HG02938 (cell line): ENCODE results near the gene PSMC5.
"Not testable (repeated sequence)": the region's sequence is repeated elsewhere in the genome, so short reads cannot be mapped to it uniquely, and the experiment has no call there.

ENCODE experiments used
- ATAC-seq: cut with Tn5 transposase; IDR thresholded peaks from one replicate; pipeline ENCODE4 v1.9.1; 2021; ENCODE audit warnings: mild to moderate bottlenecking, moderate library complexity; ENCODE audit not compliant: unreplicated experiment

The PSMC5 gene

DNA sequence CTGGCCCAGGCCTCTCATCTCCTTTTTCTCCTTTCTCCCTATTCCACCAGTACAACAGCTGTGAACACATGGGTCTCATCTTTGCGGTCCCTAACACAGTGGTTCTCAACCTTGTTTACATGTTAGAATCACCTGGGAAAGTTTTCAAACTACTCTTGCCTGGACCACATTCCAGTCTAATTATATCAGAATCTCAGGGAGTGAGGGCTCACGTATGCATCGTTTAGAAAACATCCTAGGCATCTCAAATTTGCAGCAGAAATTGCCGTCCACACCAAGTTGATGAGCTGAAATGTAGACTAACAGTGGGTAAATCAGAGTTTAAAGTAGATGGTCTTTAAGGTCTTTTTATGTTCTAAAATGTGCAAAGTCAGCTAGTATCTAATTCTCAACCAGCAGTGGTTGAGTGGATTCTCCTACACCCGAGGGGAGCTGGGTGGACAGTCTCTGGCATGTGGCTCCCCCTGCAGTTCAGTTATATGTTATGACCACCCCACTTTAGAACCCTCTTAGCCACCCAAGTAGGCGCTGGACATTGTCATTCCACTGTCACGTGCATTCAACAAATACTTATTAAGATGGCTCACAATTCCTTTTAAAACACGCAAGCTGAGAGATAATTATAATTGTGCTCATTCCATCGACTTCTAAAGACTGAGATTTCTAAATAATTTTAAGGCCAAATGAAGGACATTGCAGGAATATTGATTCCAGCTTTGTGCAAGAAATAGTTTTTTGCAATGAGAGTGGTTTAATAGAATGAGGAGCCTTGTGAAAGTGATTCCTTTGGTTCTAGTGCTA is 42.5 kb downstream of the PSMC5 start:
- not testable (repeated sequence) for ATAC-seq

DNA sequence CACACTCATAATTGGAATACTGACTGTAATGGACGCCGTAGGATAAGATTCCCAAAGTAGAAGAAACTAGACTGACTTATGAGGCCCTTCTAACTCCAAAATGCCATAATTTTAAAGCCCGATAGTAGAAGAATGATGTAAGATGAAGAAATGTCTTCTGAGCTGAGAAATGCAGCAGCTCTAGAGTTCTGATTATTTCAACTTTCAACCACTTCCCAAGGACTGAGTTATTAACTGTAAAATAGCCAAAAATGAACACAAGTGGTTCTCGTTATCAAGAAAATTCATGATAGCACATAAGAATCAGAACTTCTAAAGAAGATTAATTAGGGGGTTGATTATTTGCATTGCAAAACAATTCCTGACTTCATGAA is 43.0 kb downstream of the PSMC5 start:
- ATAC-seq: not testable (repeated sequence)

DNA sequence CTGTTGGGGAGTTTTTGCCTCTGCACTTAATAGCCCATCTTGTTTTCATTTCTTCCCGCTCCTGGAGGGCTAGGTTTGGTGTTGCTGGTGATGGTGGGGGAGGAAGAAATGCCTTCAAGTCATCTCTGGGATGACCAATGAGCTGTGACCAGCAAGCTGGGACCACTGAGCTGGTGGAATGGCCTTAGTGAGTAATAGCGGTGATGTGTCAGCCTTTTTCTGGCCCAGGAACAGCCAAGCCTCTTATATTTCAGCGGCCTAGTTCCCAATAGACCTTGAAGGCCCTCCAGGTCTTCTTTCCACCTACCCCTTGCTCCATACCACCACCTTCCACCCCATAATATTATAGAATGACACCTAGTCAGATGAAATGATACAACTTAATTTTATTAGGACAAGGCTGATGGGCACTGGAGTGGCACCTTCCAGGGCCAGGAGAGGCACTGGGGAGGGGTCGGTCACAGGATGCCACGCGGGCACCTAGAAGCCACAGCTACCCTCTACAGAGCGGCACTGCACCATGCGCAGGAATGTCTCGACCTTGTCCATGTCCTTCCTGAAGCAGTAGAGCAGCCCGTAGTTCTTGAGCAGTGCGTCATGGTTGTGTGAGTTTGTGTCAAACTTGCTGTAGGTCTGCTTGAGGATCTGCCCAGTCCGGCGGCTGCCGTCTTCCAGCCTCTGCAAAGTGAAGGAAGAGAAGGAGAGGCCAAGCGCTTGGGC is 44.6 kb downstream of the PSMC5 start:
- ATAC-seq: not testable (repeated sequence)

DNA sequence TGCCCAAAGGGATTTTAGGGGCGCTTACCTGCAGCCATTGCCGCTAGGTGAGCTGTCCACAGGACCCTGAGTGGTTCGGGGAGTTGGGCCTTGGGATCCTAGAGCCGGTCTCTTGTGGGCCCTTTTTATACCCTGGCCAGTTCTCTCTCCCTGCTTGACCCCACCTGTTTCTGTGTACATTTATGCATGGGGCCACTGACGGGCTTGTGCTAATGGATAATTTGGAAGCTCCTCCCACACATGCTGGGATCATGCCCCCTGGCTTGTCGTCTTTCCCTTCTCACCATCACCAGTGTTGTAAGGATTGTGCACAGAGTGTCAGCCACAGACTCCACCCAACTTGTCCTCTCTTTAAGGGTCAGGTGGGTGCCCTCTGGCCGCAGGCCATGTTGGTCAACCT is 46.3 kb downstream of the PSMC5 start, which contains the start of gene CSH2:
CSH2 (minus strand) TSS at position 101 of the 400 bp plus-strand sequence; CDS start at position 38, 63 bp downstream.
- ATAC-seq: not testable (repeated sequence)

DNA sequence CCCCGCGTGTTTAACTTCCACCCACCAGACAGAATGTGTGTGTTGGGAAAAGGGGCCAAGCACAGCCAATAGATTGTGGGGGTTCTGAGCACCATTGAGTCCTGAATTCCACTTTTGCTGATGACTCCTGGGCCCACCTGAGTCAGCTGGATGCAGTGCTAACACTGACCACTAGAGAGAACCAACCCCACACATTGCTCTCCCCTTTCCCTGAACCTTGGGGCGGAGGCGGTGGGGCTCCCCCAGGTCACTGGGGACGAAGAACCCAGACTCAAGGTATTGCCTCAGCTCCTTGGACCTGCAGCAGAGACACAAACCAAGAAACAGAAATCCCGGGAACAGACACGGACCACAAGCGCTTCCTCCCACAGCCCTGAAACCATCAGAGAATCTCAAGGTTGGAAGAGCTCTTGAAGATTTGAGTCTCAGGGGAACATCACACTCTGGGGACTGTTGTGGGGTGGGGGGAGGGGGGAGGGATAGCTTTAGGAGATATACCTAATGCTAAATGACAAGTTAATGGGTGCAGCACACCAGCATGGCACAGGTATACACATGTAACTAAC is 46.9 kb downstream of the PSMC5 start:
- not testable (repeated sequence) for ATAC-seq

DNA sequence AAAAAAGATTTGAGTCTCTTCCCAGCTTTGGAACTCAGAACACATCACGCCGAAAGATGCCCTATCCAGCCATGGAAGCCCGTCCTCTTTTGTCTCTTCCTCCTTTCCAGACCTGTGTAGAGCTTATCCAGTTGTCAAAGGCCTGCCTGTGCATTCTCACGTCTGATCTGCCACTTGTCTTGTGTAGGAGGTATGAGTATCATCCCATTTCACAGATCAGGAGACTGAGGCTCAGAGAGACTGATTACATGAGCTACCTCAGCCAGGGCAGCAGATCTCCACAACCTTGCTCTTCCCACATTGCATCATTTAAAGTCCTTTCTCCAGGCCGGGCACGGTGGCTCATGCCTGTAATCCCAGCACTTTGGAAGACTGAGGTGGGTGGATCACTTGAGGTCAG is 47.5 kb downstream of the PSMC5 start:
- ATAC-seq: not testable (repeated sequence)

DNA sequence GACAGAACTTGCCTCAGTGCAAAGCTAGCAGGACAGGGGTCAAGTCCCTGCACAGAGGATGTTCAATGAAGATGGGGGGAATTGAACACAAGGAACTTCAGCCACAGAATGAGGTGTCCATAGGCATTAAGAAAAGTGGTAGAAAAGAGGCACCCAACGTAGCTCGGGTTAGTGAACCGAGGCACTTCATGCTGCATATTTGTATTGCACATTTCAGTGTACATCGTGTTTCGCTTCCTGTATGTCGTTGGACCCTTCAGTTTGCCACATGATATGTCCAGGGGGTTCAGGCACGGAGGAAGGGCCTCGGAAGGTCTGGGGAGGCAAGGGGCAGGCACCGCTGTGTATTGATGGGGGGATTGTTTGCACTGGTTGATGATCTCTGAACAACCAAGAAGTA is 51.2 kb downstream of the PSMC5 start:
- ATAC-seq: not testable (repeated sequence)

DNA sequence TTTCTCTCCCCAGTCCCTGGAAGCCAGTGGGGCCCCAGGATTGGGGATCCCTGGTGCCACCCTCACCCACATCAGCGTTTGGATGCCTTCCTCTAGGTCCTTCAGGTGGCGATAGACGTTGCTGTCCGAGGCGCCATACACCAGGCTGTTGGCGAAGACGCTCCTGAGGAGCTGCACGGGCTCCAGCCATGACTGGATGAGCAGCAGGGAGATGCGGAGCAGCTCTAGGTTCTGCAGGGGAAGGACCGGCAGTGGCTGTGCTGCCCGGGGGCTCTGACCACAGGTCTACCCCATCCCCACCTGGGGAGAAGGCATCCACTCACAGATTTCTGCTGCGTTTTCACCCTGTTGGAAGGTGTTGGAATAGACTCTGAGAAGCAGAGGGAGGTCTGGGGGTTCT is 53.5 kb downstream of the PSMC5 start:
- no peak for ATAC-seq

DNA sequence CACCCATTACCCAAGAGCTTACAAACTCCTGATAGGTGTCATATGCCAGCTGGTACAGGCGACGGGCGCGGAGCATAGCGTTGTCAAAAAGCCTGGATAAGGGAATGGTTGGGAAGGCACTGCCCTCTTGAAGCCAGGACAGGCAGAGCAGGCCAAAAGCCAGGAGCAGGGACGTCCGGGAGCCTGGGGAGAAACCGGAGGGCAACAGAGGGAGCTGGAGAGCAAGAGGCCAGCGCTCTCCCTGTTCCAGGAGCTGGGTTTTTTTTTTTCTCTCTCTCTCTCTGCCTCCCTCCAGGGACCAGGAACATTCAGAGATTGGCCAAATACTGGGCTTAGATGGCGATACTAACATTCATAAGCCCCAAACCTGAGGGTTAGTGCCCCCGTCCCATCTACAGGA is 54.1 kb downstream of the PSMC5 start:
- ATAC-seq: not testable (repeated sequence)
